HCT116 (cell line): ENCODE measurements around the gene RNASEL. TPM values are rescaled to one million over a fixed set of nuclear protein-coding genes. Genes with fewer than 3 reads are reported as not detected.

Experiments
- ATAC-seq: fragments of 200-7000 bp; cut with Tn5 transposase; 2 replicates; pipeline ENCODE4 v1.9.1; 2020; ENCODE audit warnings: mild to moderate bottlenecking, moderate library complexity
- BruUV-seq: library from RNA; stranded (reverse); fragments of 400-500 nt; replicated peaks from 2 replicates; lab custom pipeline; 2021; lab: Mats Ljungman, UMichigan
- CTCF ChIA-PET: fragments of 300-600 bp; sonication (Branson Sonifier 250); formaldehyde crosslinking; loops from one replicate; lab custom pipeline; 2021; ENCODE audit warnings: antibody characterized with exemption; lab: Charles Lee
- POLR2A ChIA-PET: fragments of 300-600, 350-600 bp; sonication (Branson Sonifier 250); formaldehyde crosslinking; loops from one replicate; lab custom pipeline; 2021; ENCODE audit warnings: antibody characterized with exemption; lab: Charles Lee
- RAD21 ChIA-PET, 2 experiments: fragments of 300-600 bp; sonication (Branson Sonifier 250); formaldehyde crosslinking; loops; one replicate each; lab custom pipeline; 2023; ENCODE audit warnings: low total read pairs in 2 of 2; ENCODE audit not compliant: uncharacterized antibody in 2 of 2, unreplicated experiment in 2 of 2, low non-redundant PET in 1 of 2; lab: Charles Lee
- DNase-seq: peaks from one replicate; pipeline ENCODE4 v3.0.0-alpha.2; 2010; ENCODE audit warnings: low read depth, low spot score
- H2AFZ ChIP-seq: fragments of 200-600 bp; shearing (Covaris generic), sonication (generic); 2 replicates; pipeline ENCODE4 v1.6.1; 2017; ENCODE audit warnings: low read depth, mixed run types, mixed read lengths, antibody characterized with exemption, low read length; ENCODE audit not compliant: poor library complexity, severe bottlenecking
- H3K27ac ChIP-seq: 2 replicates; pipeline ENCODE4 v1.5.1; 2012; ENCODE audit warnings: low read depth, low read length
- H3K27me3 ChIP-seq: fragments of 200-600 bp; sonication (generic); 2 replicates; pipeline ENCODE4 v1.6.1; 2016; ENCODE audit warnings: mixed run types, low read length, mixed read lengths; ENCODE audit not compliant: insufficient read depth
- H3K36me3 ChIP-seq, 2 experiments: fragments of 200-500 bp in 1 of 2; fragments of 200-600 bp in 1 of 2; sonication (Bioruptor generic) in 1 of 2; sonication (generic) in 1 of 2; 2 replicates each; pipeline versions ENCODE4 v1.5.1 to v1.6.1; 2014 to 2016; ENCODE audit warnings: low read length in 2 of 2, inconsistent platforms in 1 of 2, mixed read lengths in 1 of 2, mixed run types in 1 of 2; ENCODE audit not compliant: insufficient read depth in 2 of 2, control insufficient read depth in 1 of 2
- H3K4me1 ChIP-seq, 2 experiments: fragments of 200-600 bp in 1 of 2; sonication (generic) in 1 of 2; 2 replicates each; pipeline versions ENCODE4 v1.5.1 to v1.6.1; 2012 to 2017; ENCODE audit warnings: low read length in 2 of 2, inconsistent platforms in 1 of 2, mild to moderate bottlenecking in 1 of 2, mixed read lengths in 1 of 2, mixed run types in 1 of 2, moderate library complexity in 1 of 2; ENCODE audit not compliant: insufficient read depth in 2 of 2, control insufficient read depth in 1 of 2
- H3K4me2 ChIP-seq: fragments of 200-600 bp; sonication (generic); 2 replicates; pipeline ENCODE4 v1.6.1; 2017; ENCODE audit warnings: mixed run types, low read length, mixed read lengths
- H3K4me3 ChIP-seq, 2 experiments: fragments of 200-600 bp in 1 of 2; sonication (generic) in 1 of 2; replicated peaks in 1 of 2; 2 replicates each; pipeline ENCODE4 v1.5.1; 2011 to 2016; ENCODE audit warnings: low read length in 2 of 2, control low read depth in 1 of 2, low read depth in 1 of 2, mild to moderate bottlenecking in 1 of 2, mixed read lengths in 1 of 2, mixed run types in 1 of 2
- H3K79me2 ChIP-seq: fragments of 200-600 bp; sonication (generic); 2 replicates; pipeline ENCODE4 v1.6.1; 2017; ENCODE audit warnings: mild to moderate bottlenecking, mixed run types, low read length, moderate library complexity, mixed read lengths; ENCODE audit not compliant: insufficient read depth
- H3K9ac ChIP-seq: fragments of 200-600 bp; sonication (generic); 2 replicates; pipeline ENCODE4 v1.6.1; 2016; ENCODE audit warnings: low read length, mixed read lengths
- H3K9me2 ChIP-seq: fragments of 200-600 bp; sonication (generic), shearing (Covaris generic); 2 replicates; pipeline ENCODE4 v1.6.1; 2017; ENCODE audit warnings: mixed run types, mild to moderate bottlenecking, moderate library complexity; ENCODE audit not compliant: insufficient read depth
- H3K9me3 ChIP-seq, 2 experiments: fragments of 200-500 bp in 1 of 2; fragments of 200-600 bp in 1 of 2; sonication (Bioruptor generic) in 1 of 2; sonication (generic) in 1 of 2; 2 replicates each; pipeline ENCODE4 v1.6.1; 2014 to 2017; ENCODE audit warnings: low read length in 2 of 2, mixed read lengths in 2 of 2, inconsistent platforms in 1 of 2, low read depth in 1 of 2, mild to moderate bottlenecking in 1 of 2, mixed run types in 1 of 2, moderate library complexity in 1 of 2; ENCODE audit not compliant: control insufficient read depth in 1 of 2, insufficient read depth in 1 of 2
- H4K20me1 ChIP-seq: fragments of 200-600 bp; sonication (generic), shearing (Covaris generic); 2 replicates; pipeline ENCODE4 v1.6.1; 2017; ENCODE audit warnings: mixed run types, mild to moderate bottlenecking, moderate library complexity; ENCODE audit not compliant: insufficient read depth
- CBX3 ChIP-seq: IDR thresholded peaks from 2 replicates; pipeline ENCODE4 v1.6.1; 2012; ENCODE audit warnings: low read depth
- CEBPB ChIP-seq: IDR thresholded peaks from 2 replicates; pipeline ENCODE4 v1.6.1; 2012; ENCODE audit warnings: low read depth
- EGR1 ChIP-seq: IDR thresholded peaks from 2 replicates; pipeline ENCODE4 v1.6.1; 2012; ENCODE audit warnings: low read depth
- EZH2 ChIP-seq: fragments of 200-600 bp; sonication (generic); IDR thresholded peaks from 2 replicates; pipeline ENCODE4 v1.6.1; 2017; ENCODE audit warnings: antibody characterized with exemption, mixed run types
- FOSL1 ChIP-seq: IDR thresholded peaks from 2 replicates; pipeline ENCODE4 v1.6.1; 2012; ENCODE audit warnings: low read depth
- JUND ChIP-seq: IDR thresholded peaks from 2 replicates; pipeline ENCODE4 v1.6.1; 2012
- POLR2A ChIP-seq: IDR thresholded peaks from 2 replicates; pipeline ENCODE4 v1.7.0; 2011; ENCODE audit warnings: borderline replicate concordance; ENCODE audit not compliant: insufficient read depth, insufficient read length; ENCODE audit errors: extremely low read depth
- RAD21 ChIP-seq: IDR thresholded peaks from 2 replicates; pipeline ENCODE4 v1.6.1; 2012; ENCODE audit warnings: low read depth, mild to moderate bottlenecking
- SIN3A ChIP-seq: IDR thresholded peaks from 2 replicates; pipeline ENCODE4 v1.6.1; 2012; ENCODE audit warnings: low read depth
- SP1 ChIP-seq: IDR thresholded peaks from 2 replicates; pipeline ENCODE4 v1.6.1; 2012; ENCODE audit warnings: low read depth
- SRF ChIP-seq: IDR thresholded peaks from 2 replicates; pipeline ENCODE4 v1.6.1; 2012; ENCODE audit warnings: low read depth
- TCF7L2 ChIP-seq: IDR thresholded peaks from 2 replicates; pipeline ENCODE4 v1.7.0; 2011; ENCODE audit warnings: borderline replicate concordance, inconsistent platforms; ENCODE audit not compliant: insufficient read depth, insufficient read length; ENCODE audit errors: extremely low read depth
- ZBTB33 ChIP-seq: IDR thresholded peaks from 2 replicates; pipeline ENCODE4 v1.6.1; 2011; ENCODE audit warnings: mild to moderate bottlenecking, low read length, moderate library complexity; ENCODE audit not compliant: insufficient replicate concordance; ENCODE audit errors: extremely low read depth
- ZNF274 ChIP-seq: fragments of 200-500 bp; sonication (Bioruptor generic); IDR thresholded peaks from 2 replicates; pipeline ENCODE4 v1.6.1; 2014; ENCODE audit warnings: mild to moderate bottlenecking, low read depth, low read length, inconsistent platforms
- intact Hi-C: fragments of 100-400 bp; cut with micrococcal nuclease; formaldehyde crosslinking; loops from 2 replicates; pipeline ENCODE4 v1.10.0; 2022
- total RNA-seq: library from RNA; stranded (reverse); gene quantifications from one replicate; pipeline ENCODE4 v1.2.1, GENCODE V29; 2021; ENCODE audit not compliant: unreplicated experiment
- TF ChIP-seq, protein P1 (sequence below): IDR thresholded peaks from 2 replicates; pipeline ENCODE4 v1.6.1; 2012
- TF ChIP-seq, protein P2 (sequence below): IDR thresholded peaks from 2 replicates; pipeline ENCODE4 v1.6.1; 2012
- TF ChIP-seq, protein P3 (sequence below): IDR thresholded peaks from 2 replicates; pipeline ENCODE4 v1.6.1; 2012; ENCODE audit warnings: low read depth

RNASEL gene
- total RNA-seq, 1 experiment from 2014 or later, result 2.9 TPM

DNA sequence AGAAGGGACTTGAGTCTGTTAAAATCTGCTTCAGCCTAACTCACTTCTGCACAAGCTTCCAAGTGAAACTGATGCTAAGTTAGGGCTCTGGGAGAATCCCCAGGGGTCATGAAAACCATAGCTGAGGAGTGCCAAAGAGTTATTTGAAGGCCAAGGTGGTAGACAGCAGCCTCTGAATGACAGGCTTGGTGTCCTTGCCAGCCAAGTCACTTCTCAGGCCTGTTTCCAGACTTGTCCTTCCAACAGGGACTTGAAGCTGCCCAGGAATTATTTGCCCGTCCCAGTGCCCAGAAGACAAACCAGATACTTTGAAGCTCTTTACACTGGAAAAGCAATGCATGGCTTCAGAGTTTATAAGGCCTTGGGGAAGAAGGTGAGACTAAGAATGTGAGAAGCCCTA, 33.6 kb downstream of the RNASEL start:
- TF ChIP-seq EZH2 (no peak), JUND (no peak), EGR1 (no peak), SP1 (no peak)
- TF ChIP-seq, protein P1, sequence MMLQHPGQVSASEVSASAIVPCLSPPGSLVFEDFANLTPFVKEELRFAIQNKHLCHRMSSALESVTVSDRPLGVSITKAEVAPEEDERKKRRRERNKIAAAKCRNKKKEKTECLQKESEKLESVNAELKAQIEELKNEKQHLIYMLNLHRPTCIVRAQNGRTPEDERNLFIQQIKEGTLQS, result no peak
- TF ChIP-seq, all 23 proteins: peak for 0
- no TSS peak for BruUV-seq
- no peak for DNase-seq
- ATAC-seq, result no peak
- intact Hi-C loops, result no loop called here
- Histone ChIP-seq H4K20me1 (no peaks in the 10 kb centered on the region), H3K27ac (no peak overlapping the region), H3K4me2 (no peak overlapping the region), H2AFZ (no peak overlapping the region), H3K27me3 (no peaks in the 10 kb centered on the region), H3K36me3 (no peaks in the 10 kb centered on the region), H3K9me2 (no peaks in the 10 kb centered on the region), H3K9ac (no peak overlapping the region), H3K9me3 (no peaks in the 10 kb centered on the region), H3K4me1 (no peaks in the 10 kb centered on the region), H3K79me2 (no peaks in the 10 kb centered on the region), H3K4me3 (no peak overlapping the region)
- RAD21 ChIA-PET, result no interaction called here
- CTCF ChIA-PET, result no interaction called here
- POLR2A ChIA-PET, result no interaction called here

DNA sequence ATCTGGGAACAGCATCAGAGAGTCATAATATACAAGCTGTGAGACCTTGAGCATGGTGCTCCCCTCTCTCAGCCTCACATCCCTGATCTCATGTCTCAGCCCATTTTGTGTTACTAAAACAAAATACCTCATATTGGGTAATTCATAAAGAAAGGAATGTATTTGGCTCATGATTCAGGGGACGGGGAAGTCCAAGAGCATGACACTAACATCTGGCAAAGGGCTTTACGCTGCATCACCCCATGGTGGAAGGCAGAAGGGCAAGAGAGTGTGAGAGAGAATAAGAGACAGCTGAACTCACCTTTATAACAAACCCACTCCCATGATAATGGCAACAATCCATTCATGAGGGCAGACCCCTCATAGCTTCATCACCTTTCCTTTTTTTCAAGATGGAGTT, 36.5 kb downstream of the RNASEL start:
- no peaks in the 10 kb centered on the region for H3K4me1 ChIP-seq
- H3K27me3 ChIP-seq, result no peaks in the 10 kb centered on the region
- no peak overlapping the region for H2AFZ ChIP-seq
- POLR2A ChIA-PET, result no interaction called here
- no peaks in the 10 kb centered on the region for H3K79me2 ChIP-seq
- H3K9ac ChIP-seq, result no peak overlapping the region
- BruUV-seq, result no TSS peak
- no peak for DNase-seq
- H3K36me3 ChIP-seq, result no peaks in the 10 kb centered on the region
- ATAC-seq, result no peak
- RAD21 ChIA-PET, result no interaction called here
- H3K9me3 ChIP-seq, result no peaks in the 10 kb centered on the region
- no peak overlapping the region for H3K27ac ChIP-seq
- no peaks in the 10 kb centered on the region for H3K9me2 ChIP-seq
- H3K4me2 ChIP-seq, result no peak overlapping the region
- H4K20me1 ChIP-seq, result no peaks in the 10 kb centered on the region
- intact Hi-C loops, result no loop called here
- no peak overlapping the region for H3K4me3 ChIP-seq
- CTCF ChIA-PET, result no interaction called here
- TF ChIP-seq POLR2A (no peak), SRF (no peak), RAD21 (no peak), SIN3A (no peak), CEBPB (no peak), ZBTB33 (no peak), ZNF274 (no peak), CBX3 (no peak), JUND (no peak), FOSL1 (no peak), SP1 (no peak), TCF7L2 (no peak)
- TF ChIP-seq, protein P2, sequence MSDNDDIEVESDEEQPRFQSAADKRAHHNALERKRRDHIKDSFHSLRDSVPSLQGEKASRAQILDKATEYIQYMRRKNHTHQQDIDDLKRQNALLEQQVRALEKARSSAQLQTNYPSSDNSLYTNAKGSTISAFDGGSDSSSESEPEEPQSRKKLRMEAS, result no peak
- TF ChIP-seq, protein P1, result no peak
- TF ChIP-seq, protein P3, sequence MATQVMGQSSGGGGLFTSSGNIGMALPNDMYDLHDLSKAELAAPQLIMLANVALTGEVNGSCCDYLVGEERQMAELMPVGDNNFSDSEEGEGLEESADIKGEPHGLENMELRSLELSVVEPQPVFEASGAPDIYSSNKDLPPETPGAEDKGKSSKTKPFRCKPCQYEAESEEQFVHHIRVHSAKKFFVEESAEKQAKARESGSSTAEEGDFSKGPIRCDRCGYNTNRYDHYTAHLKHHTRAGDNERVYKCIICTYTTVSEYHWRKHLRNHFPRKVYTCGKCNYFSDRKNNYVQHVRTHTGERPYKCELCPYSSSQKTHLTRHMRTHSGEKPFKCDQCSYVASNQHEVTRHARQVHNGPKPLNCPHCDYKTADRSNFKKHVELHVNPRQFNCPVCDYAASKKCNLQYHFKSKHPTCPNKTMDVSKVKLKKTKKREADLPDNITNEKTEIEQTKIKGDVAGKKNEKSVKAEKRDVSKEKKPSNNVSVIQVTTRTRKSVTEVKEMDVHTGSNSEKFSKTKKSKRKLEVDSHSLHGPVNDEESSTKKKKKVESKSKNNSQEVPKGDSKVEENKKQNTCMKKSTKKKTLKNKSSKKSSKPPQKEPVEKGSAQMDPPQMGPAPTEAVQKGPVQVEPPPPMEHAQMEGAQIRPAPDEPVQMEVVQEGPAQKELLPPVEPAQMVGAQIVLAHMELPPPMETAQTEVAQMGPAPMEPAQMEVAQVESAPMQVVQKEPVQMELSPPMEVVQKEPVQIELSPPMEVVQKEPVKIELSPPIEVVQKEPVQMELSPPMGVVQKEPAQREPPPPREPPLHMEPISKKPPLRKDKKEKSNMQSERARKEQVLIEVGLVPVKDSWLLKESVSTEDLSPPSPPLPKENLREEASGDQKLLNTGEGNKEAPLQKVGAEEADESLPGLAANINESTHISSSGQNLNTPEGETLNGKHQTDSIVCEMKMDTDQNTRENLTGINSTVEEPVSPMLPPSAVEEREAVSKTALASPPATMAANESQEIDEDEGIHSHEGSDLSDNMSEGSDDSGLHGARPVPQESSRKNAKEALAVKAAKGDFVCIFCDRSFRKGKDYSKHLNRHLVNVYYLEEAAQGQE, result no peak
